PC-9 (cell line): ENCODE data around the gene UBE2M. TPM values are rescaled to one million over a fixed set of nuclear protein-coding genes. Genes with fewer than 3 reads are reported as not detected.

ENCODE experiments used
- BruUV-seq: library from RNA; stranded (reverse); fragments of 400-500 nt; replicated peaks from 2 replicates; lab custom pipeline; 2021; lab: Mats Ljungman, UMichigan
- CTCF ChIA-PET: fragments of 300-600 bp; sonication (Branson Sonifier 250); formaldehyde crosslinking; loops from one replicate; lab custom pipeline; 2022; ENCODE audit warnings: antibody characterized with exemption; lab: Charles Lee
- POLR2A ChIA-PET: fragments of 300-600 bp; sonication (Branson Sonifier 250); formaldehyde crosslinking; loops from one replicate; lab custom pipeline; 2022; ENCODE audit warnings: antibody characterized with exemption; ENCODE audit not compliant: unreplicated experiment; lab: Charles Lee
- DNase-seq, 2 experiments: peaks; one replicate each; pipeline versions ENCODE4 v3.0.0 to v3.0.0-alpha.2; 2015 to 2022; ENCODE audit warnings: mixed read lengths in 1 of 2
- H2AFZ ChIP-seq: fragments of 200-600 bp; sonication (generic); 2 replicates; pipeline ENCODE4 v1.8.1; 2017; ENCODE audit warnings: antibody characterized with exemption
- H3F3A ChIP-seq: fragments of 200-600 bp; sonication (generic); 2 replicates; pipeline ENCODE4 v1.8.1; 2017; ENCODE audit warnings: antibody characterized with exemption, mild to moderate bottlenecking, low read depth; ENCODE audit not compliant: insufficient read depth
- H3K27ac ChIP-seq: fragments of 200-600 bp; sonication (generic); 2 replicates; pipeline ENCODE4 v1.6.1; 2016; ENCODE audit warnings: mixed run types
- H3K27me3 ChIP-seq: fragments of 200-600 bp; sonication (generic); 2 replicates; pipeline ENCODE4 v1.6.1; 2016; ENCODE audit warnings: low read depth, mixed run types; ENCODE audit not compliant: insufficient read depth
- H3K36me3 ChIP-seq: fragments of 200-600 bp; sonication (generic); 2 replicates; pipeline ENCODE4 v1.6.1; 2016; ENCODE audit warnings: low read depth, mixed run types
- H3K4me1 ChIP-seq: fragments of 200-600 bp; sonication (generic); replicated peaks from 2 replicates; pipeline ENCODE4 v1.6.1; 2016; ENCODE audit warnings: mixed run types; ENCODE audit not compliant: insufficient read depth
- H3K4me2 ChIP-seq: fragments of 200-600 bp; sonication (generic); 2 replicates; pipeline ENCODE4 v1.6.1; 2017; ENCODE audit warnings: mixed run types
- H3K4me3 ChIP-seq: fragments of 200-600 bp; sonication (generic); 2 replicates; pipeline ENCODE4 v1.6.1; 2016; ENCODE audit warnings: mixed run types
- H3K79me2 ChIP-seq: fragments of 200-600 bp; sonication (generic); 2 replicates; pipeline ENCODE4 v1.6.1; 2017; ENCODE audit warnings: low read depth, mixed run types
- H3K9me2 ChIP-seq: fragments of 200-600 bp; sonication (generic); 2 replicates; pipeline ENCODE4 v1.8.1; 2017; ENCODE audit warnings: mild to moderate bottlenecking; ENCODE audit not compliant: insufficient read depth
- H3K9me3 ChIP-seq: fragments of 200-600 bp; sonication (generic); 2 replicates; pipeline ENCODE4 v1.8.1; 2016; ENCODE audit warnings: low read depth; ENCODE audit not compliant: insufficient read depth
- H4K20me1 ChIP-seq: fragments of 200-600 bp; sonication (generic); 2 replicates; pipeline ENCODE4 v1.8.1; 2017; ENCODE audit not compliant: insufficient read depth
- CTCF ChIP-seq: fragments of 200-600 bp; sonication (generic); conservative IDR thresholded peaks from 2 replicates; pipeline ENCODE4 v1.6.1; 2017; ENCODE audit warnings: mixed run types, antibody characterized with exemption, mild to moderate bottlenecking, moderate library complexity
- EZH2 ChIP-seq: fragments of 200-600 bp; sonication (generic); IDR thresholded peaks from 2 replicates; pipeline ENCODE4 v1.8.0; 2017; ENCODE audit warnings: antibody characterized with exemption, low read depth
- intact Hi-C: fragments of 100-400 bp; cut with micrococcal nuclease; formaldehyde crosslinking; loops from one replicate; pipeline ENCODE4 v1.10.0; 2022; ENCODE audit not compliant: unreplicated experiment
- total RNA-seq: library from RNA; stranded (reverse); gene quantifications from 2 replicates; pipeline ENCODE4 v1.2.3, GENCODE V29; 2021

The UBE2M gene
- total RNA-seq, 1 experiment from 2014 or later: not detected

- DNase-seq: no peak
- Histone ChIP-seq H3K4me1 (no peaks in the 10 kb centered on the region), H3K79me2 (no peaks in the 10 kb centered on the region), H3K27me3 (no peaks in the 10 kb centered on the region), H3K4me2 (no peak overlapping the region), H3F3A (no peaks in the 10 kb centered on the region), H3K9me3 (no peaks in the 10 kb centered on the region), H4K20me1 (no peaks in the 10 kb centered on the region), H2AFZ (no peak overlapping the region), H3K36me3 (no peaks in the 10 kb centered on the region), H3K9me2 (no peaks in the 10 kb centered on the region), H3K27ac (no peak overlapping the region), H3K4me3 (no peak overlapping the region)
- POLR2A ChIA-PET: no interaction called here
- TF ChIP-seq CTCF (no peak), EZH2 (no peak)
- BruUV-seq: no TSS peak
- intact Hi-C loops: no loop called here
- CTCF ChIA-PET: no interaction called here
These were observed 8.6 kb upstream of the UBE2M start for GRCh38 chr19:58566989-58567388.

- no peaks in the 10 kb centered on the region for H3K79me2 ChIP-seq
- no peaks in the 10 kb centered on the region for H3K9me3 ChIP-seq
These were observed 5.4 kb upstream of the UBE2M start for GRCh38 chr19:58563823-58564222.

GRCh38 chr19:58563034-58563573, 4.7 kb upstream of the UBE2M start:
- Histone ChIP-seq H3K27me3 (no peaks in the 10 kb centered on the region), H3F3A (no peaks in the 10 kb centered on the region), H3K9me2 (no peaks in the 10 kb centered on the region), H3K27ac (no peak overlapping the region), H3K4me2 (no peak overlapping the region), H3K9me3 (no peaks in the 10 kb centered on the region), H2AFZ (no peak overlapping the region), H3K4me1 (no peaks in the 10 kb centered on the region), H3K36me3 (no peaks in the 10 kb centered on the region), H4K20me1 (no peaks in the 10 kb centered on the region), H3K79me2 (no peaks in the 10 kb centered on the region), H3K4me3 (no peak overlapping the region)
- no peak for TF ChIP-seq EZH2
- TF ChIP-seq CTCF: no peak
- POLR2A ChIA-PET: no interaction called here
- DNase-seq: no peak
- CTCF ChIA-PET: no interaction called here
- intact Hi-C loops: no loop called here
- no TSS peak for BruUV-seq

More at GRCh38 chr19:58563823-58564222, 5.4 kb upstream of the UBE2M start:
- no peaks in the 10 kb centered on the region for H3F3A ChIP-seq
- no peaks in the 10 kb centered on the region for H3K27me3 ChIP-seq
- DNase-seq: no peak
- intact Hi-C loops: no loop called here
- H4K20me1 ChIP-seq: no peaks in the 10 kb centered on the region
- BruUV-seq: no TSS peak
- CTCF ChIA-PET: no interaction called here
- TF ChIP-seq CTCF (no peak), EZH2 (no peak)
- H3K9me2 ChIP-seq: no peaks in the 10 kb centered on the region
- no peak overlapping the region for H3K27ac ChIP-seq
- no peaks in the 10 kb centered on the region for H3K4me1 ChIP-seq
- POLR2A ChIA-PET: no interaction called here
- no peaks in the 10 kb centered on the region for H3K36me3 ChIP-seq
- no peak overlapping the region for H3K4me3 ChIP-seq
- H3K4me2 ChIP-seq: no peak overlapping the region
- H2AFZ ChIP-seq: no peak overlapping the region
